ENCODE results near the gene PGC.

Gene PGC

DNA sequence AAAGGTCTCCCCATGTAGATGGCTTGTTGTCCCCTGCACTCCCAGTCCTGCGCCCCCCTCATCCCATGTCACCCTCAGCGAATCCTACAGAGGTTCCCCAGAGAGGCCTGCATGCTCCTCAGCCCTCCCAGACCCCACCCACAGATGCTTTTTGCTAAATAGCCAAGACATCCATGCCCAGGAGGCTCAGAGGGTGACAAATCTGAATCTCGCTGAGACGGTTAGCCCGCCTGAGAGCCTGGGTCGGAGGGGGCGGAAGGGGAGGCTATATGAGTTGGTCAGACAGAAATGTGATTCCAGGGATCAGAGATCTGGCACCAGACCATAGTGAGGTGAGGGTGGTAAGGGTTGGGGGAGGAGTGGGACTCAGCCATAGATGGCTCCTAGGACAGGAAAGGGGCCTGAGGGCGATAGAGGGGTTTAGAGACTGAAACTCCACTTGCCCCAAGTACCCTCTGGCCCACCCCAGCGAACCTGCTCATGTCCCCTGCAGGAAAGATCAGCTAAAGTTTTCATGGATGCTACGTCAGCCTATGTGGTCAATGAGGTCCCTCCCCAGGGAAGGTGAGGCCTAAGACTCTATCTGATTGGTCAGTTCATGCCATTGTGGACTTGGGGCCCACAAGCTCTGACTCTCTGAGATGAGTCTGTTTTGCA is 45.0 kb downstream of the PGC start:
- in situ Hi-C loops (cut with MboI; ENCODE audit: low sequenced_read_pairs) = no loop called here

DNA sequence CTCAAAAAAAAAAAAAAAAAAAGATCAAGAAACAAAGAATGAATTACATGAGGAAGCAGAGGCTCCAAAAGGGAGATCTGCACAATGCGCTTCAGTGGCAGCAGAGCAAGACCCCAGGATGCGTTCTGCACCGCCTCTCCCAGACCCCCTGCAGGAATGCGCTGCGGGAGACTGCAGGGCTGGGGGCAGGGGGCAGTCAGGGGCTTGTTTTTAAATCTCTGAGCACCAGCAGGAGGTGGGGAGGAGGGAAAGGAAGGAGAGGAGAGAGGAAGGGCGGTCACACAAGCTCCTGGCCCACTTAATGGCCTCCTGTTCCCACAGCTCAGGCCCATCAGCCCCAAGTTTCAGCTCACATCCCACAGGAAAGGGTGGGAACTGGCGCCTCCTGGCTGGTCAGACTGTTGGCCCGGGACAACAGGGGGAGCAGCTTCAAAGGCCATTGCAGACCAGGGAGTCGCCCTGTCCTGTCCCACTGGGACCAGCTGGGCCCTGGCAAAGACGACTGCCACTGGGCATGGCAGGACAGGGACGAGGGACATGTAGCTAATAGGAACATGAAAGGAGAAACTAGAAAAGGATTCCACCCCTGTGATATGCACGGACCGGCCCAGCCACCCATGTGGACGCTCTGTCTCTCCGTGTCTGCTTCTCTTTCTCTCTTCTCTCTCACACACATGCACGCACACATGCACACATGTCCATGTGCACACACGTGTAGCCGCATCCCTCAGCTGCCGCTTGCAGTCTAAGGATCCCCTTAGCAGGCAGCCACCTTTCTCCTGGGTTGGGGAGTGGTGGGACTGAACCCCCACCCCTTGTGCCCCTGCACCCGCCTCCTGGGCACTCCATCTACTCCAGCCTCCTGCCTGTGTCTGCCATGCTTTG is 46.5 kb downstream of the PGC start:
- in situ Hi-C loops (cut with MboI; ENCODE audit: low sequenced_read_pairs) = no loop called here

DNA sequence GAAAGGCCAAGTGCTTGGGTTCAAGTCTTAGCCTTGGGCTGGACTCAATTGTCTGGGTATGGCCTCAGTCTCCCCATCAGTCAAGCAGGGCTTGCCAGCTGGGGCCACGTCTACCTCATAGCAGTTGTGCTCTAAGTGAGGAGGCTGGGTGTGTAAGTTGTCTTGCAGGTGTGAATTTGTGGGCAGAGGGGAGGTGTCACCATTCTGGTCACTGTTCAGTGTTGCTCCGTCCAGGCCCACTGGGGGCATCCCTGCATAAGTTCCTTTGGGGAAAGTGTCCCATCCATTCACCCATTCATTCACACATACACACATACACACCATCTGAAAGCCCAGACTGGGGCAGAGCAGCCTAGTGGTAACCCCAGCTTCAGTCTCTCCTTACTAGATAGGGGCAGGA is 48.1 kb downstream of the PGC start:
- in situ Hi-C loops (cut with MboI; ENCODE audit: low sequenced_read_pairs) = loop anchor here (10.0 kb wide), 1 partner anchor 76 kb away; the partner anchor contains the start of gene FRS3

DNA sequence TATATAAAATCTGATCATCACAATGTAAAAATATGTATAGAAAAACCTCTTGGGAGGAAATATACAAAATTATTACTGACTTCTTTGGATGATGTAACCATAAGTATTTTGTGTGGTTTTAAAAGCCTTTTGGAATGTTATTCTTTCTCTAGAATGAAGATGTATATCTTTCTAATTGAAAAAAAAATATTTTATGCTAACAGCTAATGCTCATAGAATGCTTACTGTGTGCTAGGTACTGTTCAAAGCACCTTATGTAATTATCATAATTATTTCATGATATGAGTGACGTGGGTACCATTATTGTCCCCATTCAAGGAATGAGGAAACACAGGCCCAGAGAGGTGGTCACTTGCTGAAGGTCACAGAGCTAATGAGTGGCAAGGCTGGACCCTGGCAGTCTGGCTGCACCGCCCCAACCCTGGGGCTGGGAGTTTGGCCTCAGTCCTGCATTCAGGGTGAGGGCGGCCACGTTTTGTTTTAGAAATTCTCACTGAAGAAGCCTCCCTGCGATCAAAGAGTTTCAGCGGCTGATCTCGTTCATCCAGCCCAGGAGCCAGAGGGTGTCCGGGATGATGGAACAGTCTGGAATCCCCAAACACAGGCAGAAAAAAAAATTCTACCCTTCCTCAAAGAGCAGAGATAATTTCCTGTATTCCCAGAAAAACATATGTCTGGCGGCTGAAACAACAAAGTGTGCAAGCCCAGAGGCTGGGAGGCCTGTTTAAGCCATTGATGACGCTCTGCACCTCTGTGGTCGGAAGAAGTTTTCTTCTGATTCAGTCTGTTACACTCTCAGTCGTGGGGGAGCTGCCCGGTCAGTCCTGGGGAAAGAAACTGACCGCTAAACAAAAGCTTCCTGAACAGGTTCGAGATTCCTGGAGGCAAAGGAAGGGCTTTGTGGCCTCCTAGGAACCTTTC is 49.1 kb downstream of the PGC start:
- in situ Hi-C loops (cut with MboI; ENCODE audit: low sequenced_read_pairs) = loop anchor here (10.0 kb wide), 1 partner anchor 77 kb away; the partner anchor contains the start of gene FRS3

DNA sequence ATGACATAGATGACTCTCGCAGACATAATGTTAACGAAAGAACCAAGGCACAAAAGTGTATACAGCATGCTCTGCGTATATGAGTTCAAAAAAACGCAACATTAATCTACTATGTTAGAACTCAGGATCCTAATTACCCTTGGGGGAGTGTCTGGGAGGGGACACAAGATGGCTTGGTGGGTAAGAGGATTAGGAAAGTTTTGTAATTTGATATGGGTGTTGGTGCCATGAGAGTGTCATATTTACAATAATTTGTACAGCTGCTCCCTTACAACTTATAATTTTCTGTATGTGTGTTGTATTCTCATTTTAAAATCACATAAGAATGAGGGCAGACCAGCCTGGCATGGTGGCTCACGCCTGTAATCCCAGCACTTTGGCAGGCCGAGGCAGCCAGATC is 50.4 kb downstream of the PGC start:
- in situ Hi-C loops (cut with MboI; ENCODE audit: low sequenced_read_pairs) = loop anchor here (10.0 kb wide), 1 partner anchor 78 kb away; the partner anchor contains the start of gene FRS3

DNA sequence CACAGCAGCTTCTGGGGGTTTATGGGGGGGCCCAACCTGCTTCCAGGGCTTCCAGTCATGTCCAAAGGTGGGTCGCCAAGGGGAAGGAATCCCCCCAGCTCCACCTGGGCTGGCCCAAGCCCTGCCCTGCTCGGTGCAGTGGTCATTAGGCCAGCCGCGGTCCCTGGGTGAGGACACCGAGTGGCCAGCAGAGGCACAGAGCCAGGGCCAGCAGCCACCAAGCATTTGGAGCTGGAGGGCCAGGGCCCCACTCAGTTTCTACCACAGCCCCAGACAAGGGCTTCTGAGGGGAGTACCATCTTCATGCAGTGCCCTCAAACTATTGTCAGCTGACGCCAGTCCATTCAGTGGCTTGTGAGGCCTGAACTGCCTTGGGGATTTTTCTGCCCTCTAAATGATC is 51.4 kb downstream of the PGC start:
- in situ Hi-C loops (cut with MboI; ENCODE audit: low sequenced_read_pairs) = loop anchor here (10.0 kb wide), 1 partner anchor 79 kb away; the partner anchor contains the start of gene FRS3

DNA sequence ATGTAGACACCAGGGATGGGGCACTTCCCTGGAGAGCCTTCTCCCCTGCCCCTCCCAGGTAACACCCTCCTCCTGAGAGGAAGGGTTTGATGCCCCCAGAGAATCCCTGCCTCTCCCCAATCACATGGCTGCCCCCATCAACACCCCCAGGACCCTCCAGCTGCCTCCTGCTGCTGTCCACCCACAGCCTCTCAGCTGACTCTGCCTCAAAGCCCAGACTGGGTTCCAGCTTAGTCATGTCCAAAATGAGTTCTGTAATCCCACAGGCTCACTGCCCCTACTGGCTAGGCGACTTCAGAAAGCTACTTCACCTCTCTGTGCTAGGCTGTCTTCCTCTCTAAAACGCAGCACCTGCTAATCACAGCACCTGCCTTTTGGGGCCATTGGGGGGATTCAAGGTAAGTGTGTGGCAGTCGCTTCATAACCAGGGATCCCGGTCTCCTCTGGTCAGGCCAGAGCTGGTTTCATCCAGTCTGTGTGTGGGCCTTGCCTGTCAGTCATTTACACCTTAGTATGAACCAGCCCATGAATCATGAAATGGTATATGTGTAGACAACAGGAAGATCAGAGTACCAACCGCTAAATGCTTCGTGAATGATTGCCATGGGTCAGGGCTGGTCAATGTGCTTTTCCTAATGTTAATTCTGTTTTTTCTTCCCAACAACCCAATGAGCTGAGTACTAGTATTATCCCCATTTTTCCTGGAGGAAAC is 52.2 kb downstream of the PGC start:
- in situ Hi-C loops (cut with MboI; ENCODE audit: low sequenced_read_pairs) = loop anchor here (10.0 kb wide), 1 partner anchor 80 kb away; the partner anchor contains the start of gene FRS3

DNA sequence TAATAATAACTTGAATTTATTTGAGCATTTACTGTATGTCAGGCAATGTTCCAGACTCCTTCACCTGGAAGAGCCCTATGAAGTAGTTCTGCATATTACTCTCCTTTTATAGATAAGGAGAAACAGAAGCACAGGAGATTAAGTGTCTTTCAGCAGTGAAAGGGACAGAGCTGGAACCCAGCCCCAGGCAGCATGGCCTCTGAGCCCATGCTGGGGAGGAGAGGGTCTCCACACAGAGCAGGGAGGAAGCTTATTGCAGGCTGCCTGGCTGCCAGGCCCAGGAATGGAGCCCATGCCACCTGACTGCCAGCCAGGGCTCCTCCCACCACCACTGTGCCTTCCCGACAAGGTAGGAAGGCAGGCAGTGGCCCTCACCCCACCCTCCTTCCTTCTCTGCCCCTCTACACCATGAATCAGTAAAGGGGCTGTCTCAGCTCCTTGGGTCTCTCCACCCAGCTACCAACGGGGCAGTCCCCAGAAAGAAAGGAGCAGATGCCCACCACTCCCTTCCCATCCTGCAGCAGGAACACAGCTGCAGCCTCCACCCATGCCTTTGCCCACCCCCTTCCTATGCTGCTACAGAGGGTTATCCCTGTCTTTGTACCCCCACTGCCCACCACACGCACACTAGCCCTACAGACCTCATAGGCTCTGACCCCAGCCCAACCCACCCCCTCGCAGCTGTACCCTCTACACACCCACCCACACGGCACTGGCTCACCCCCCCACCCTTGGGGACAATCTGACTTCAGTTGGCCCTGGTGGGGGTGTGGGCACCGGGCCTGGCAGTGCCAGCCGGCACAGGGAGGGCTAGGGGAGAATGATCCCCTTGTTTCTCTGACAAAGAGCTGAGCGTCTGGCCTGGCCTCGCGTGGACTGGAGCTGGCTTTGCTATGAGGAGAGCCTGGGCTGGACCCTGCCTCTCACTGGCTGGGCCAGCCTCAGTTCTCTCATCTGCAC is 53.6 kb downstream of the PGC start:
- in situ Hi-C loops (cut with MboI; ENCODE audit: low sequenced_read_pairs) = loop anchor here (10.0 kb wide), 1 partner anchor 81 kb away; the partner anchor contains the start of gene FRS3

DNA sequence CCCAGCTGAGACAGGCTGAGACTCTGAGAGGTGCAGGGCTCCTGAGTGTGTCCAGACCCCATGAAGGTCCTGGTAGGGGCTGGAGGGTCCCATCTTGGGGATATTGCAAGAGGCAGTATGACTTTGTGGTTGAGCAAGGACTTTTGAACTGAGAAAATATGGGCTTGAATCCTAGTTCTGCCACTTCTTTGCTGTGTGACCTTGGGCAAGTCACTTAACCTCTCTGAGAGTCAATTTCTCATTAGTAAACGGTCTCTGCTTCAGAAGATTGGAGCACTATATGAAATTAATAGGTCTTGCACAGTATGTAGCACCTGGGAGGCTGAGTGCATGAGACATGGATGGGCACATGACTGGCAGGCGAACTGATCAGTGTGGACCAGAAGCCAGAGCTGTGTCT is 54.5 kb downstream of the PGC start:
- in situ Hi-C loops (cut with MboI; ENCODE audit: low sequenced_read_pairs) = loop anchor here (10.0 kb wide), 1 partner anchor 82 kb away; the partner anchor contains the start of gene FRS3

DNA sequence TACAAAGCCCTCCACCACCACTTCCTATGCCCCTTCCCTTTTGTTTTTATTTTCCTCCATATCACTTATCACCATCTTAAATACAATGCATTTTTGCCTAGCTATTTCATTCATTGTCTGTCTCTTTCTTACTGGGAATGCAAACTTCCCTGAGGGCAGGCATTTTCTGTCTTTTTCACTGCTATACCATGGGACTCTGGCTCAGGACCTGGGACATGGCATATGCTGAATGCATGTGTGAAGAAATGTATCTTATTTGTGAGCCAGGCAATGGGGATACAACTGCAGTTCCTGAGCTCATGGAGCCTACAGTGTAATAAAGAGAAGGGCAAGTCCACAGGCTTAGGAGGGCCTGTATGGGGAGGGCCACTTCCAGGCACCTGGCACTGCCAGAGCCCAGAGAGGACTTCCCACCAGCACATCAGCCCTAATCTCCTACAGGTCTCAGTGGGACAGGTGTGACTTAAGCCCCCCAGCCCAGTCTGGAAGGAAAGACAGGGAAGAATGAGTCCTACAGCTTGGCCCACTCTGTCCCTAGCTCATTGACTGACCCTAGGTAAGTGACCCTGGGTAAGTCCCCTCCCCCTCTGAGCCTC is 55.0 kb downstream of the PGC start:
- in situ Hi-C loops (cut with MboI; ENCODE audit: low sequenced_read_pairs) = loop anchor here (10.0 kb wide), 1 partner anchor 83 kb away; the partner anchor contains the start of gene FRS3

DNA sequence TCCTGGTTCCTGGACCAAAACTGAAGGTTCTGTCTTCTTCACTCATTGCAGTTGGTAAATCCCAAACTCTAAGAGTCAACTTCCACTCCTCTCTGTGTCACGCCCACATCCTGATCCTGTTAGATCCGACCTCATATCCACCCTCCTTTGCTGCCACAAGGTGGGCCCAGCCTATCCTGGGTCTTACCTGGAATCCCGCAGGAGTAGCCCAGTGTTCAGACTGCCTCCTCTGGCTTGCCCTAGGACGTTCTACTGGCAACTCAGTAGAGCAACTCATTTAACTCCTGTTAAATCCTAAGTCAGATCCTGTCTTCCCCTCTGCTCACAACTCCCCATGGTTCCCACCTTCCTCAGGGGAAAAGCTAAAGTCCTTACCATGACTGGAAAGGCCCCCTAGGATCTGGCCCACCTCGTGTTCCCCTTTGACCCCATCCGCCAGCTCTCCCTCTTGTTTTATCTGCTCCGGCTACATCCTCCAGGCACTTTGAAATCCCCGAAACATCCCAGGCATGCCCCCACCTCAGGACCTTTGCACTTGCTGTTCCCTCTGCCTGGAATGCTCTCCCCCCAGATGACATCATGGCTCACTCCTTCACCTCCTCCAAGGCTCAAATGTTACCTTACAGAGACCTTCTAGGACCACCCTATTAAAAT is 55.6 kb downstream of the PGC start:
- in situ Hi-C loops (cut with MboI; ENCODE audit: low sequenced_read_pairs) = loop anchor here (10.0 kb wide), 1 partner anchor 83 kb away; the partner anchor contains the start of gene FRS3

DNA sequence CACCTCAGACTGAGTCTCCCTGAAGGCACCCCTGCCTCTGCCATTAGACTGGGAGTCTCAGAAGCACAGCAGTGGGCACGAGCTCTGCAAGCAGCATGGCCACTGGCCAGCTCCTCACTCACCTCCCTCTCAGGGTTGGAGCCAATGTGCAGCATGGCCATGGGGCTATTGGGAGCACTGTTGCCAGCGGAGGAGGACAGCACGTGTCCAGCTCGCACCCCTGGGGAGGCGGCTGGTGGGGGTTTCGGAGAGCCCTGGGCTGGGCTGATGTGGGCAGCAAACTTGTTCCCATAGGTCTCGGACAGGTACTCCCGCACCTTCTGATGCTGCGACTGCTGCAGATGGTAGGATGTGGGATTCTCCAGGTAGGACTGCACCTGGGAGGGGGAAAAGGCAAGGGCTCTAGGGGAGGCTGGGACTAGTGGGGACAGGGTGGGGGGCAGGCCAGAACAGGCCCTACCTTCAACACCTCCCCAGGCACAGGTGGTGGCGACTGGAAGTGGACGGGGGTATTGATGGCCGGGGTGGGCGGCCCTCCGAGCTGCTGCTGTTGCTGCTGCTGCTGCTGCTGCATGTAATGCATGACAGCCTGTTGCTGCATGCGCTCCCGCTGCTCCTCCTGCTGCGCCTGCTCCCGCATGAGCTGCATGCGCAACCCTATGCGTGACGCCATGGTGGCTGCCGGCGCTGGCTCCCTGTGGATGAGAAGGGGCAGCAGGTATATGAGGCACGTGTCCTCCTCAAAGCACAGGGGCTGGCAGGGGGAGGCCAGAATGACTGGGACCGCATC is 56.5 kb downstream of the PGC start:
- in situ Hi-C loops (cut with MboI; ENCODE audit: low sequenced_read_pairs) = loop anchor here (10.0 kb wide), 1 partner anchor 84 kb away; the partner anchor contains the start of gene FRS3

DNA sequence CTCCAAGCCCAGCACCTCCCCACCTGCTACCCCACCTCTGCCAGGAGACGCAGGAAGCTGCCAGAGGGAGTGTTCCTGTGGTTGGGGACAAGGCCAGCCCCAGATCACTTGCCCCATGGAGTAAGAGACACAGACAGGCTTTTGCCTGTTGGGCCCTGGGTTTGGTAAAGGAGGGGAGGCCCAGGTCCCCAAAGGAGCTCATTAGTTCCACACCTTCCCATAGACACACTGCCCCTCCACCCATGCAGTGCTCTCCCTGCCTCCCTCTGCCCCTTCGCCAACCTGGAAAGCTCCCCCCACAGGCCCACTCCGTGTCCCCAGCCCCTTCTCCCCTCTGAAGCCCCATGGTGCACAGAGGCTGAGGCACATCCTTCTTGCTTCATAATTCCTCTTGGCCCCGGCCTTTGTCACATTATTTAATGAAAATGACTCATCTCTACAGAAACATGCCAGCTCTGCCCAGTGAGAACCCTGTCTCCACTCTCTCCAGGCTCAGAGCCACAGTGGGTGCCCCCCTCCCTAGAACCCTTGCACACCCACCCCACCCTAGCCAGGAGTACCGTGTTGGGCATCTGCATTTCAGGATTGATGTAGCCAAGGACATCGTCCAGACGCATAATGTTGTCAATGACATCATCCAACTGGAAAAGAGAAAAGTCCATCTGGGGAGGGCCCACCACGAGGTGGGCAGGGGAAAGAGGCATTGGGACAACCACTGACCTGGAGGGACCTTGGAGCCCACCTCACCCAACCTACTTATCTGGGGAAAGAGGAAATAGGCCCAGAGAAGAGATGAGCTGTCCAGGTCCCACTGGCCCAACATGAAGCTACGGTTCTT is 57.8 kb downstream of the PGC start:
- in situ Hi-C loops (cut with MboI; ENCODE audit: low sequenced_read_pairs) = loop anchor here (10.0 kb wide), 2 partner anchors 85 to 315 kb away; partner anchors contain the start of gene FRS3

DNA sequence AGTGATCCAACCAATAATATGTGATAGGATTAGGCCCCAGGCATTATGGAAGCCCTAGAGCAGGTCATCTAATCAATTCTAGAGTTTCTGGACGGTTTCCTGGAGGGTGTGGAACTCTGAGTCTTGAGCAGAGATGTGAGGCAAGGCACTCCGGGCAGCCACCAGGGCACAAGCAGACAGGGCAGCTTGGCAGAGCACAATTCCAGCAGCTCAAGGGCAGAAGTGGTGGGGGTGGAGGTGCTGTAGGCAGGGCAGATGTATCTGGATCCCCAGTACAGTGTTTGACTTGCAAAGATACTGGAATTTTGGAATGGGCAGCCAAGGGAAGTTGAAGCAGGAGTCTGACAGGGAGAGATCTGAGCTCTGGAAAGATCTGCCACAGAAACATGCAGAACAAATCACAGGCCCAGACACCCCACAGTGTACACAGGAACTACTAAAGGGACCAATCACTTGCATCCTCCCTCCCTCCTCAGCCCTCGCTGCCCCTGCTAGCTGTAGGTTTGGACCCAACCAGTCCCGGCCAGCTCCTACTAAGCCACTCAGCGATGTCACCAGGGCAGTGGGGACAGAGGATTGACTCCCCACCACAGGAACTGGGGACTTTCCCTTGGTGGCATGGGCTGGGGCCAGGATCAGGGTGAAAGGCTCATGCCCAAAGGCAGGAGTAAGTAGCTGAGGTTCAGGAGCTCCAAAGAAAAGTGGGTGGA is 58.8 kb downstream of the PGC start:
- in situ Hi-C loops (cut with MboI; ENCODE audit: low sequenced_read_pairs) = loop anchor here (10.0 kb wide), 1 partner anchor 314 kb away; no protein-coding TSS in a partner anchor

DNA sequence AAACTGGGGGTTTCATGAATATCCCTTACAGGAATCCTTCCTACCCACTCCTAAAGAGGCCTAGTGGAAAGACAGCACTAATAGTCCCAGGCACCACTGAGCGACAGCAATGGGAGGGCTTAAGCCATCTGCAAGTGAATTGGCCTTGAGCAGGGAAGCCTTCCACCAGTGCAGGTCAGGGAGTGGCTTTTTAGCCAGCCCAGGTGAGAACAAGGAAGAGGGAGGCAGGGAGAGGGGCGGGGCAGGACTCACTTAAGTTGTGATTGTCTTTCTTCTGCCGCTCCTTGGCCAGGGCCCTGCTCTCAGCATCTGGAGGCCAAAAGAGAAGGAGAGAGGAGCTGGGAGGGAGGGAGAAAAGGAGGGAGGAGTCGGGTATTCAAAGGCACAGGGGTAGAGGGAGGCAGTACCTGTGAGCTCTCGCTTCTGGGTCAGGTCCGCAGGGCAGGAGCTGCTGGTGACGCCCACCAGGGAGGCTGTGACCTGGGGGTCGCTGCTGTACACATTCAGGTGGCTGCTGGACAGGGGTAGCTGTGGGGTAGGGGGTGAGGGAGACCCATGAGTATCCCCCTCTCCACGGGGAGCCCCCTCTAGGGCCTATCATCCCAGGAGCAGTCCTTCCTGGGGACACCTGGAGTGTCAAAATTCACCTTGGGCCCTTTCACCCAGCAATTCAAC is 59.6 kb downstream of the PGC start:
- in situ Hi-C loops (cut with MboI; ENCODE audit: low sequenced_read_pairs) = loop anchor here (10.0 kb wide), 1 partner anchor 313 kb away; no protein-coding TSS in a partner anchor
